SK-N-SH (cell line): Measurements from ENCODE around the gene DIO3. TPM values are rescaled to one million over a fixed set of nuclear protein-coding genes. Genes with fewer than 3 reads are reported as not detected.

Experiments
- CTCF ChIA-PET: fragments of 300-600, 350-600 bp; formaldehyde crosslinking; extraction: SDS; loops from one replicate; lab custom pipeline; 2021; lab: Yijun Ruan, JAX
- POLR2A ChIA-PET: fragments of 350-600 bp; sonication (Branson Sonifier 250); formaldehyde crosslinking; extraction: SDS; loops from one replicate; lab custom pipeline; 2020; ENCODE audit warnings: antibody characterized with exemption, inconsistent platforms; lab: Yijun Ruan, JAX
- DNase-seq: peaks from one replicate; pipeline ENCODE4 v3.0.0; 2012
- H2AFZ ChIP-seq: fragments of 200-600 bp; sonication (generic); 2 replicates; pipeline ENCODE4 v1.8.1; 2016; ENCODE audit warnings: antibody characterized with exemption, mild to moderate bottlenecking, low read depth
- H3F3A ChIP-seq: fragments of 200-600 bp; sonication (generic); replicated peaks from 2 replicates; pipeline ENCODE3; 2016; ENCODE audit warnings: antibody characterized with exemption, mild to moderate bottlenecking; ENCODE audit not compliant: insufficient read depth
- H3K27ac ChIP-seq, 2 experiments: fragments of 200-500 bp in 1 of 2; fragments of 200-600 bp in 1 of 2; sonication (Bioruptor generic) in 1 of 2; sonication (generic), shearing (Covaris generic) in 1 of 2; 2 replicates each; pipeline versions ENCODE4 v1.5.1 to v1.6.1; 2014 to 2016; ENCODE audit warnings: low read depth in 2 of 2, inconsistent platforms in 1 of 2, low read length in 1 of 2, mild to moderate bottlenecking in 1 of 2, mixed read lengths in 1 of 2
- H3K27me3 ChIP-seq: fragments of 200-600 bp; sonication (generic), shearing (Covaris generic); 2 replicates; pipeline ENCODE4 v1.6.1; 2016; ENCODE audit warnings: mixed run types; ENCODE audit not compliant: insufficient read depth
- H3K36me3 ChIP-seq, 2 experiments: fragments of 200-500 bp in 1 of 2; fragments of 200-600 bp in 1 of 2; sonication (Bioruptor generic) in 1 of 2; sonication (generic) in 1 of 2; replicated peaks in 1 of 2; 2 replicates each; pipeline versions ENCODE3 to v1.5.1; 2014 to 2016; ENCODE audit warnings: low read length in 1 of 2, mild to moderate bottlenecking in 1 of 2; ENCODE audit not compliant: insufficient read depth in 2 of 2, control insufficient read depth in 1 of 2
- H3K4me1 ChIP-seq, 2 experiments: fragments of 200-500 bp in 1 of 2; fragments of 200-600 bp in 1 of 2; sonication (Bioruptor generic) in 1 of 2; sonication (generic), shearing (Covaris generic) in 1 of 2; 2 replicates each; pipeline versions ENCODE4 v1.5.1 to v1.6.1; 2014 to 2016; ENCODE audit warnings: low read depth in 1 of 2, low read length in 1 of 2, mixed run types in 1 of 2; ENCODE audit not compliant: insufficient read depth in 2 of 2, control insufficient read depth in 1 of 2
- H3K4me2 ChIP-seq: fragments of 200-600 bp; sonication (generic), shearing (Covaris generic); 2 replicates; pipeline ENCODE4 v1.6.1; 2017; ENCODE audit warnings: mixed run types
- H3K4me3 ChIP-seq, 2 experiments: fragments of 200-500 bp in 1 of 2; fragments of 200-600 bp in 1 of 2; sonication (Bioruptor generic) in 1 of 2; sonication (generic), shearing (Covaris generic) in 1 of 2; 2 replicates each; pipeline versions ENCODE4 v1.5.1 to v1.8.1; 2014 to 2016; ENCODE audit warnings: low read depth in 2 of 2, inconsistent platforms in 1 of 2, low read length in 1 of 2, mild to moderate bottlenecking in 1 of 2, mixed read lengths in 1 of 2, moderate library complexity in 1 of 2
- H3K79me2 ChIP-seq: fragments of 200-600 bp; sonication (generic); 2 replicates; pipeline ENCODE4 v1.8.1; 2017; ENCODE audit warnings: mild to moderate bottlenecking; ENCODE audit not compliant: insufficient read depth
- H3K9ac ChIP-seq: fragments of 200-600 bp; sonication (generic); 2 replicates; pipeline ENCODE4 v1.6.1; 2017; ENCODE audit warnings: mixed run types
- H3K9me2 ChIP-seq: fragments of 200-600 bp; sonication (generic); 2 replicates; pipeline ENCODE4 v1.6.1; 2017; ENCODE audit warnings: mixed run types
- H3K9me3 ChIP-seq: fragments of 200-600 bp; sonication (generic); 2 replicates; pipeline ENCODE4 v1.6.1; 2017; ENCODE audit warnings: mixed run types, mild to moderate bottlenecking, moderate library complexity
- H4K20me1 ChIP-seq: fragments of 200-600 bp; sonication (generic); 2 replicates; pipeline ENCODE4 v1.6.1; 2017; ENCODE audit warnings: mild to moderate bottlenecking, mixed run types; ENCODE audit not compliant: insufficient read depth
- CHD2 ChIP-seq: fragments of 150-350 bp; IDR thresholded peaks from 2 replicates; pipeline ENCODE4 v1.6.1; 2018; ENCODE audit warnings: low read length; ENCODE audit not compliant: partially characterized antibody
- EP300 ChIP-seq, 2 experiments: IDR thresholded peaks; 2 replicates each; pipeline versions ENCODE4 v1.4.0 to v1.6.1; 2012; ENCODE audit warnings: borderline replicate concordance in 1 of 2, low read depth in 1 of 2, low read length in 1 of 2
- EZH2phosphoT487 ChIP-seq: fragments of 200-600 bp; sonication (generic); IDR thresholded peaks from 2 replicates; pipeline ENCODE4 v1.6.1; 2017; ENCODE audit warnings: low read depth, mixed run types, mild to moderate bottlenecking, antibody characterized with exemption, moderate library complexity, borderline replicate concordance
- FOXJ3 ChIP-seq: sonication (generic); formaldehyde crosslinking; IDR thresholded peaks from 2 replicates; pipeline ENCODE4 v1.5.1; 2020; ENCODE audit warnings: mild to moderate bottlenecking, missing genetic modification reagents
- FOXM1 ChIP-seq: IDR thresholded peaks from 2 replicates; pipeline ENCODE4 v1.4.0; 2012; ENCODE audit warnings: low read depth, mild to moderate bottlenecking
- GATA2 ChIP-seq: sonication (generic); formaldehyde crosslinking; IDR thresholded peaks from 2 replicates; pipeline ENCODE4 v1.5.0; 2020; ENCODE audit warnings: mild to moderate bottlenecking, missing genetic modification reagents
- IRF3 ChIP-seq: fragments of 150-350 bp; IDR thresholded peaks from 2 replicates; pipeline ENCODE4 v1.6.1; 2016; ENCODE audit warnings: mild to moderate bottlenecking, low read depth, low read length
- JUND ChIP-seq: IDR thresholded peaks from 2 replicates; pipeline ENCODE4 v1.4.0; 2012
- MAX ChIP-seq: IDR thresholded peaks from 2 replicates; pipeline ENCODE4 v1.4.0; 2012; ENCODE audit warnings: low read depth
- MEF2A ChIP-seq: IDR thresholded peaks from 2 replicates; pipeline ENCODE4 v1.4.0; 2012; ENCODE audit warnings: low read depth, borderline replicate concordance
- MXI1 ChIP-seq: IDR thresholded peaks from 2 replicates; pipeline ENCODE4 v1.6.1; 2012; ENCODE audit warnings: mild to moderate bottlenecking, low read depth, low read length, improper control_type of control experiment
- POLR2AphosphoS5 ChIP-seq: IDR thresholded peaks from 2 replicates; pipeline ENCODE4 v1.6.1; 2012; ENCODE audit warnings: low read depth, low read length
- RCOR1 ChIP-seq: fragments of 150-350 bp; IDR thresholded peaks from 2 replicates; pipeline ENCODE4 v1.6.1; 2017; ENCODE audit warnings: antibody characterized with exemption, low read length
- RXRA ChIP-seq: IDR thresholded peaks from 2 replicates; pipeline ENCODE4 v1.4.0; 2012; ENCODE audit warnings: low read depth, mild to moderate bottlenecking, borderline replicate concordance
- SMC3 ChIP-seq: IDR thresholded peaks from 2 replicates; pipeline ENCODE4 v1.6.1; 2012; ENCODE audit warnings: low read depth, low read length, improper control_type of control experiment
- TAF1 ChIP-seq: IDR thresholded peaks from 2 replicates; pipeline ENCODE4 v1.6.1; 2012; ENCODE audit warnings: low read depth, mild to moderate bottlenecking, low read length, moderate library complexity, borderline replicate concordance
- TCF12 ChIP-seq: IDR thresholded peaks from 2 replicates; pipeline ENCODE4 v1.4.0; 2012
- USF1 ChIP-seq: IDR thresholded peaks from 2 replicates; pipeline ENCODE4 v1.4.0; 2012; ENCODE audit warnings: low read depth, borderline replicate concordance
- WGBS: methylation state at CpG from one replicate; pipeline ENCODE4 v1.1.6; 2017; ENCODE audit warnings: low lambda C conversion rate; 5-methylcytosine and 5-hydroxymethylcytosine counted together
- polyA plus RNA-seq, 3 experiments: library from polyadenylated mRNA; depleted of rRNA; stranded (reverse); fragments of >200 nt; gene quantifications; 2 replicates each; pipeline ENCODE4 v1.2.3, GENCODE V29; 2012
- TF ChIP-seq, protein P1 (sequence below): IDR thresholded peaks from 2 replicates; pipeline ENCODE4 v1.4.0; 2012; ENCODE audit warnings: low read depth, borderline replicate concordance
- TF ChIP-seq, protein P2 (sequence below): IDR thresholded peaks from 2 replicates; pipeline ENCODE4; 2012

DIO3 gene
- polyA plus RNA-seq, 1 of the 3 experiments (the other 2 are of a cell fraction): not detected

DNA sequence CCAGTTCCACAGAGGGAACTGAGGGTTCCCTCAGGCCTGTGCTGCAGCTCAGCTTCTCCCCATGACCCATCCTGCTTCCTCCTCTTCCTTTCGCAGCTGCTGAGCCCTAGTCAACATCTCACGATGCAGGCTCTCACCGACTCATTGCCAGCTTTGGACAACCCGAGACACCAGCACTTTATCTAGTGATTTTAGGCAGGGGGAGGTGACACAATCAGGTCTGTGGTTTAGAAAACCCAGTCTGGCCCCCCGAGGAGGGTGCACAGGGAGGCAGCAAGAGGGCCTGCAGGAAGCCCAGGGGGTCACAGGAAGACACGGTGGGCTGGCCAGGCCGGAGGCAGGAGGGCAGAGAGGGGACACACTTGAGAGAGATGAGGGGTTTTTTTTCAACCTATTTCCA, 35.4 kb downstream of the DIO3 start (continued):
- TF ChIP-seq, protein P1, sequence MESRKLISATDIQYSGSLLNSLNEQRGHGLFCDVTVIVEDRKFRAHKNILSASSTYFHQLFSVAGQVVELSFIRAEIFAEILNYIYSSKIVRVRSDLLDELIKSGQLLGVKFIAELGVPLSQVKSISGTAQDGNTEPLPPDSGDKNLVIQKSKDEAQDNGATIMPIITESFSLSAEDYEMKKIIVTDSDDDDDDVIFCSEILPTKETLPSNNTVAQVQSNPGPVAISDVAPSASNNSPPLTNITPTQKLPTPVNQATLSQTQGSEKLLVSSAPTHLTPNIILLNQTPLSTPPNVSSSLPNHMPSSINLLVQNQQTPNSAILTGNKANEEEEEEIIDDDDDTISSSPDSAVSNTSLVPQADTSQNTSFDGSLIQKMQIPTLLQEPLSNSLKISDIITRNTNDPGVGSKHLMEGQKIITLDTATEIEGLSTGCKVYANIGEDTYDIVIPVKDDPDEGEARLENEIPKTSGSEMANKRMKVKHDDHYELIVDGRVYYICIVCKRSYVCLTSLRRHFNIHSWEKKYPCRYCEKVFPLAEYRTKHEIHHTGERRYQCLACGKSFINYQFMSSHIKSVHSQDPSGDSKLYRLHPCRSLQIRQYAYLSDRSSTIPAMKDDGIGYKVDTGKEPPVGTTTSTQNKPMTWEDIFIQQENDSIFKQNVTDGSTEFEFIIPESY: no peak
- TF ChIP-seq, protein P2, sequence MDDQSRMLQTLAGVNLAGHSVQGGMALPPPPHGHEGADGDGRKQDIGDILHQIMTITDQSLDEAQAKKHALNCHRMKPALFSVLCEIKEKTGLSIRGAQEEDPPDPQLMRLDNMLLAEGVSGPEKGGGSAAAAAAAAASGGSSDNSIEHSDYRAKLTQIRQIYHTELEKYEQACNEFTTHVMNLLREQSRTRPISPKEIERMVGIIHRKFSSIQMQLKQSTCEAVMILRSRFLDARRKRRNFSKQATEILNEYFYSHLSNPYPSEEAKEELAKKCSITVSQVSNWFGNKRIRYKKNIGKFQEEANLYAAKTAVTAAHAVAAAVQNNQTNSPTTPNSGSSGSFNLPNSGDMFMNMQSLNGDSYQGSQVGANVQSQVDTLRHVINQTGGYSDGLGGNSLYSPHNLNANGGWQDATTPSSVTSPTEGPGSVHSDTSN: no peak
- no peak for TF ChIP-seq RCOR1

- H3K79me2 ChIP-seq: no peaks in the 10 kb centered on the region
- no peak overlapping the region for H3K4me3 ChIP-seq
- no peaks in the 10 kb centered on the region for H3K36me3 ChIP-seq
- no peaks in the 10 kb centered on the region for H3K9me3 ChIP-seq
- WGBS: 58% methylated on average over 3 of the region's 6 CpGs
- H3K4me1 ChIP-seq: peaks cover 0 to 2% of the 10 kb centered on the region in 2 experiments; a peak in 1 of 4 replicates
- no peaks in the 10 kb centered on the region for H3F3A ChIP-seq
- H2AFZ ChIP-seq: no peak overlapping the region
- no peak overlapping the region for H3K9ac ChIP-seq
- H3K27me3 ChIP-seq: no peaks in the 10 kb centered on the region
- H4K20me1 ChIP-seq: no peaks in the 10 kb centered on the region
- DNase-seq: no peak
- POLR2A ChIA-PET: no interaction called here
- TF ChIP-seq POLR2AphosphoS5: no peak
- TF ChIP-seq CHD2: no peak
- TF ChIP-seq EZH2phosphoT487: no peak
- TF ChIP-seq RCOR1: no peak
- TF ChIP-seq MXI1: no peak
- no peak for TF ChIP-seq MAX
- no peak for TF ChIP-seq USF1
- no peak for TF ChIP-seq TAF1
- TF ChIP-seq RXRA: no peak
- no peak for TF ChIP-seq MEF2A
- TF ChIP-seq IRF3: no peak
- TF ChIP-seq TCF12: no peak
- no peak for TF ChIP-seq GATA2 (CRISPR knock-in tag)
- TF ChIP-seq FOXJ3 (CRISPR knock-in tag): no peak
- TF ChIP-seq EP300 (IDR thresholded peaks at IDR 0.05; ENCODE audit: borderline replicate concordance in 1 of 2, low read depth in 1 of 2, low read length in 1 of 2): no peak
- TF ChIP-seq FOXM1: no peak
- no peak for TF ChIP-seq SMC3
- TF ChIP-seq JUND: no peak
- H3K27ac ChIP-seq: no peak overlapping the region
- CTCF ChIA-PET: no interaction called here
- no peaks in the 10 kb centered on the region for H3K9me2 ChIP-seq
- no peak overlapping the region for H3K4me2 ChIP-seq
Observed at GRCh38 chr14:101598159-101598558, 36.9 kb downstream of the DIO3 start.
